MCF 10A (cell line): Measurements from ENCODE around the gene MAGEA1. TPM values are rescaled to one million over a fixed set of nuclear protein-coding genes. Genes with fewer than 3 reads are reported as not detected.
"Not testable (repeated sequence)": the region's sequence is repeated elsewhere in the genome, so short reads cannot be mapped to it uniquely, and the experiment has no call there.

Experiments used
- BruUV-seq: library from RNA; stranded (reverse); fragments of 400-500 nt; replicated peaks from 2 replicates; lab custom pipeline; 2021; lab: Mats Ljungman, UMichigan
- CTCF ChIA-PET: fragments of 300-600 bp; sonication (Branson Sonifier 250); formaldehyde crosslinking; extraction: SDS; loops from one replicate; lab custom pipeline; 2021; ENCODE audit warnings: antibody characterized with exemption, inconsistent platforms; lab: Yijun Ruan, JAX
- POLR2A ChIA-PET: fragments of 300-600, 350-650 bp; sonication (Branson Sonifier 250); formaldehyde crosslinking; extraction: SDS; loops from one replicate; lab custom pipeline; 2020; ENCODE audit warnings: antibody characterized with exemption, inconsistent platforms; lab: Yijun Ruan, JAX
- DNase-seq: peaks from one replicate; pipeline ENCODE4 v3.0.0-alpha.2; 2018; ENCODE audit not compliant: unreplicated experiment
- H3K27ac Mint-ChIP-seq: one replicate; pipeline ENCODE4 v1.8.0; 2022; ENCODE audit warnings: mild to moderate bottlenecking, low read depth, mixed read lengths; ENCODE audit not compliant: unreplicated experiment
- H3K27me3 Mint-ChIP-seq: one replicate; pipeline ENCODE4 v1.8.0; 2022; ENCODE audit warnings: mixed read lengths; ENCODE audit not compliant: insufficient read depth, unreplicated experiment
- H3K36me3 Mint-ChIP-seq: one replicate; pipeline ENCODE4 v1.8.0; 2022; ENCODE audit warnings: mild to moderate bottlenecking, moderate library complexity, mixed read lengths; ENCODE audit not compliant: insufficient read depth, unreplicated experiment
- H3K4me1 Mint-ChIP-seq: one replicate; pipeline ENCODE4 v1.8.0; 2022; ENCODE audit warnings: mixed read lengths; ENCODE audit not compliant: insufficient read depth, unreplicated experiment
- H3K4me3 Mint-ChIP-seq: one replicate; pipeline ENCODE4 v1.8.0; 2022; ENCODE audit warnings: mild to moderate bottlenecking, moderate library complexity, mixed read lengths; ENCODE audit not compliant: unreplicated experiment
- H3K9me3 Mint-ChIP-seq: one replicate; pipeline ENCODE4 v1.8.0; 2022; ENCODE audit warnings: mixed read lengths; ENCODE audit not compliant: unreplicated experiment
- CTCF ChIP-seq: fragments of 200-600 bp; IDR thresholded peaks from one replicate; pipeline ENCODE4 v1.8.0; 2022; ENCODE audit warnings: antibody characterized with exemption, mild to moderate bottlenecking; ENCODE audit not compliant: unreplicated experiment
- intact Hi-C: fragments of 100-400 bp; cut with micrococcal nuclease; formaldehyde crosslinking; loops from 2 replicates; pipeline ENCODE4 v1.14.1; 2022
- total RNA-seq: library from RNA; stranded (reverse); gene quantifications from 2 replicates; pipeline ENCODE4 v1.2.3, GENCODE V29; 2022

MAGEA1 gene
- total RNA-seq, 1 experiment from 2014 or later, result not detected

GRCh38 chrX:153157450-153157849 lies 21.6 kb upstream of the MAGEA1 start:
- no peak overlapping the region for H3K4me3 Mint-ChIP-seq
- CTCF ChIA-PET, result no interaction called here
- H3K27me3 Mint-ChIP-seq, result peaks cover 57% of the 10 kb centered on the region
- intact Hi-C loops, result no loop called here
- H3K4me1 Mint-ChIP-seq, result no peaks in the 10 kb centered on the region
- H3K27ac Mint-ChIP-seq, result no peak overlapping the region
- no peak for DNase-seq
- no TSS peak for BruUV-seq
- H3K9me3 Mint-ChIP-seq, result peaks cover 21% of the 10 kb centered on the region
- TF ChIP-seq CTCF, result no peak
- POLR2A ChIA-PET, result no interaction called here
- H3K36me3 Mint-ChIP-seq, result no peaks in the 10 kb centered on the region

DNA sequence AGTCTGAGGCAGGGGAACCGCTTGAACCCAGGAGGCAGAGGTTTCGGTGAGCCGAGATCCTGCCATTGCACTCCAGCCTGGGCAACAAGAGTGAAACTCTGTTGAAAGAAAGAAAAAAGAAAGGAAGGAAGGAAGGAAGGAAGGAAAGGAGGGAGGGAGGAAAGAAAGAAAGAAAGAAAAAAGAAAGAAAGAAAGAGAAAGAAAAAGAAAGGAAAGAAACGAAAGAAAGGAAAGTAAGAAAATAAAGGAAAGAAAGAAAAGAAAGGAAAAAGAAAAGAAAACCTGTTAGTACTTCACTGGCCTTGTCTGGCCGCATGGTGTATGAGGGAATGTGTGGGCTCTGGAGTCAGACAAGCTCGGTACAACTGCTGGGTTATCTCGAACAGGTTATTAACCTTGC lies 20.8 kb upstream of the MAGEA1 start:
- no TSS peak for BruUV-seq
- Mint-ChIP-seq H3K4me3 (no peak overlapping the region), H3K9me3 (peaks cover 21% of the 10 kb centered on the region), H3K4me1 (no peaks in the 10 kb centered on the region), H3K27me3 (peaks cover 58% of the 10 kb centered on the region), H3K27ac (no peak overlapping the region), H3K36me3 (no peaks in the 10 kb centered on the region)
- intact Hi-C loops, result no loop called here
- ChIA-PET CTCF (no interaction called here), POLR2A (no interaction called here)
- no peak for DNase-seq
- no peak for TF ChIP-seq CTCF

- DNase-seq, result no peak
- Mint-ChIP-seq H3K4me3 (no peak overlapping the region), H3K27ac (no peak overlapping the region), H3K36me3 (no peaks in the 10 kb centered on the region), H3K9me3 (peaks cover 12% of the 10 kb centered on the region), H3K27me3 (peaks cover 57% of the 10 kb centered on the region), H3K4me1 (no peaks in the 10 kb centered on the region)
- intact Hi-C loops, result no loop called here
- BruUV-seq, result no TSS peak
- CTCF ChIA-PET, result no interaction called here
- POLR2A ChIA-PET, result no interaction called here
- no peak for TF ChIP-seq CTCF
Measured at GRCh38 chrX:153161952-153162351, 17.1 kb upstream of the MAGEA1 start.

DNA sequence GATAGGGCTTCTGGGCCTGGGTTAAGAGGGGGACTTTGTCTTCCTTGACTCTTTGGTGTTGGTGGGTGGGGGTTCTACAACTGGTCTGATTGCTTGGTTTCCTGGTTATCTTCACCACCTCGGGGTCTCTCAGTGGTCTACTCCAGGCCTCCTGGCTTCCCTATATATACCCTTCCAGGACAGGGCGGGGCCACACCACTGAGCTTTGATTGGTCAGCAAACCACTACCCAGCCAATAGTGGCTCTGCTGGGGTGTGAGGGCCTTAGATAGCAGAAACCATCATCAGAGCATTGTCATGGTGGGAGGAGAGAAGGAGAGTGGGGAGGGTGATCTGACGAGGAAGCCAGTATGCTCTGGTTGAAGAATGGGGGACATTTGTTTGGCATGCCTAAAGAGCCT lies 14.4 kb upstream of the MAGEA1 start:
- POLR2A ChIA-PET, result no interaction called here
- Mint-ChIP-seq H3K4me3 (no peak overlapping the region), H3K27me3 (peaks cover 30% of the 10 kb centered on the region), H3K4me1 (no peaks in the 10 kb centered on the region), H3K27ac (no peak overlapping the region), H3K36me3 (no peaks in the 10 kb centered on the region), H3K9me3 (peaks cover 4% of the 10 kb centered on the region)
- no peak for DNase-seq
- intact Hi-C loops, result no loop called here
- TF ChIP-seq CTCF, result no peak
- no TSS peak for BruUV-seq
- CTCF ChIA-PET, result no interaction called here

DNA sequence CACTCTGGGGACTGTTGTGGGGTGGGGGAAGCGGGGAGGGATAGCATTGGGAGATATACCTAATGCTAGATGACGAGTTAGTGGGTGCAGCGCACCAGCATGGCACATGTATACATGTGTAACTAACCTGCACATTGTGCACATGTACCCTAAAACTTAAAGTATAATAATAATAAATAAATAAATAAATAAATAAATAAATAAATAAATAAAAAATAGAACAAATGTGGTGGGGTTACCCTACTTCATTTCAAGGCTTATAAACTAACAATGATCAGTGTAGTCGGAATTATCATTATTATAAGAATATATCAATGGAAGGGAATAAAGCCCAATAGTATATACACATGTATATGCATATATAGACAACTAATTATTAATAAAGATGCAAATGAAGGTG lies 10.7 kb upstream of the MAGEA1 start:
- H3K27me3 Mint-ChIP-seq, result peaks cover 42% of the 10 kb centered on the region
- H3K4me1 Mint-ChIP-seq, H3K4me3 Mint-ChIP-seq, DNase-seq, H3K36me3 Mint-ChIP-seq, POLR2A ChIA-PET, H3K9me3 Mint-ChIP-seq, CTCF ChIA-PET, BruUV-seq, H3K27ac Mint-ChIP-seq, intact Hi-C loops: not testable (repeated sequence)
